Cardiac fibroblast (primary cell): ENCODE data around the gene PSMC3IP.

Source experiments
- DNase-seq, 2 donors: peaks; one replicate each; pipeline versions ENCODE4 v3.0.0 to v3.0.0-alpha.2; 2010; ENCODE audit warnings: low read depth in 2 of 2
- H3K4me3 ChIP-seq, 2 donors: replicated peaks in 1 of 2; 1 replicate in 1 of 2; 2 replicates in 1 of 2; pipeline ENCODE4 v1.5.1; 2011; ENCODE audit warnings: low read depth in 2 of 2, low read length in 2 of 2, mild to moderate bottlenecking in 2 of 2, moderate library complexity in 1 of 2
- TF ChIP-seq, protein P1 (sequence below): IDR thresholded peaks from one replicate; pipeline ENCODE4 v1.5.1; 2011; ENCODE audit warnings: low read depth, mild to moderate bottlenecking, low read length, inconsistent platforms

The PSMC3IP gene

DNA sequence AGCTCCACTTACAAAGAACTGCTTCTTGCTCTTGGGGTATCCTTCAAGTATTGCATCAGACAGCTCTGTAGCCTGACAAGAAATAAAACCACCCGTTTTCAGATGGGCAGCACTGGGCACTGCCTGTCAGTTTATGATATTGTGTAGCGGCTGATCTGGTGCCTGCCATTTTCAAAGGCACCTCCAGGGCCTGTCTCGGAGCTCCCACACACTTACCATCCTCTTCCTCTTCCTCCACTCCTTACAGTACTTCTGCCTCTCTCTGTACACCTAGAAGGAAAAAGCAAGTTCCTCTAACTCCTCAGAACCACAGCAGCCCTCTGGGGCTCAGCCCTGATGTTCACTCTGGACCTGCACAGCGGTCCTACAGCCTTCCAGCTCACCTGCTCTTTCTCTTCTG is 4.4 kb downstream of the PSMC3IP start:
- TF ChIP-seq, protein P1, sequence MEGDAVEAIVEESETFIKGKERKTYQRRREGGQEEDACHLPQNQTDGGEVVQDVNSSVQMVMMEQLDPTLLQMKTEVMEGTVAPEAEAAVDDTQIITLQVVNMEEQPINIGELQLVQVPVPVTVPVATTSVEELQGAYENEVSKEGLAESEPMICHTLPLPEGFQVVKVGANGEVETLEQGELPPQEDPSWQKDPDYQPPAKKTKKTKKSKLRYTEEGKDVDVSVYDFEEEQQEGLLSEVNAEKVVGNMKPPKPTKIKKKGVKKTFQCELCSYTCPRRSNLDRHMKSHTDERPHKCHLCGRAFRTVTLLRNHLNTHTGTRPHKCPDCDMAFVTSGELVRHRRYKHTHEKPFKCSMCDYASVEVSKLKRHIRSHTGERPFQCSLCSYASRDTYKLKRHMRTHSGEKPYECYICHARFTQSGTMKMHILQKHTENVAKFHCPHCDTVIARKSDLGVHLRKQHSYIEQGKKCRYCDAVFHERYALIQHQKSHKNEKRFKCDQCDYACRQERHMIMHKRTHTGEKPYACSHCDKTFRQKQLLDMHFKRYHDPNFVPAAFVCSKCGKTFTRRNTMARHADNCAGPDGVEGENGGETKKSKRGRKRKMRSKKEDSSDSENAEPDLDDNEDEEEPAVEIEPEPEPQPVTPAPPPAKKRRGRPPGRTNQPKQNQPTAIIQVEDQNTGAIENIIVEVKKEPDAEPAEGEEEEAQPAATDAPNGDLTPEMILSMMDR: no peak
- H3K4me3 ChIP-seq: no peak overlapping the region
- DNase-seq: no peak

DNA sequence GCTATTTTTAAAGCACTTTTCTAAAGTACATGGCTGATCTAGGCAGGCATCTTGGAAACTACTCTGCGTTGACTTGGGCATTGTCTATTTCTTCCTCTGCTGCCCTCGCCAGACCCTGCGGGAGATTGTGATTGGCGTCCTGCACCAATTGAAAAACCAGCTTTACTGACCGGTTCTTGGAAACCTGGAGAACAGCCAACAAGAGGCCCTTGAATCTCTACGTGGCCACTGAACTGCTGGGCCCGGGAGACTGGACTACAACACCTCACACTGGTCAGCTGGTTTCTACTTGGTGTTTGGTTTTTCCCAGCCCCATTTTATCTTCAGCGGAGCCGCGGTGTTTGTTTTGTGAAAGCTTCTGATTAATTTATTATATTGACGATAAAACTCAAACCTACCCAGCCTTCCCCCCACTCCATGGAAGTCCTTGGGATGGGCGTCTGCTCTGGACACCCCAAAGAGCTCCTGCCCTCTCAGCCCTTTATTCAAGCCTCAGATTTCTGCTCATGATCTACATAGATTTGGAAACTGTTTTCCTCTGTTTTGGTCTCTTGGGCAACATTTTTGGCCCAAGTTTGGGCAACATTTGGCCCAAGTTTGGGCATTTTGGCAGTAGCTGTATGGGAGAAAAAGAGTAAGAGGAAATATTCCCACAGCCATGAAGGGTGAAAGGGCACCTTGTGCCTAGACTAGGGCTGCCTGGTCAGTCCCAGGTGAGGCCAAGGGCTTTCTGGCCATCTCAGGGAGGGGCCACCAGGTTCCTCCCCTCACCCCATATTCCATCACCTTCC is 5.9 kb downstream of the PSMC3IP start:
- DNase-seq: no peak
- TF ChIP-seq, protein P1: no peak
- no peak overlapping the region for H3K4me3 ChIP-seq

DNA sequence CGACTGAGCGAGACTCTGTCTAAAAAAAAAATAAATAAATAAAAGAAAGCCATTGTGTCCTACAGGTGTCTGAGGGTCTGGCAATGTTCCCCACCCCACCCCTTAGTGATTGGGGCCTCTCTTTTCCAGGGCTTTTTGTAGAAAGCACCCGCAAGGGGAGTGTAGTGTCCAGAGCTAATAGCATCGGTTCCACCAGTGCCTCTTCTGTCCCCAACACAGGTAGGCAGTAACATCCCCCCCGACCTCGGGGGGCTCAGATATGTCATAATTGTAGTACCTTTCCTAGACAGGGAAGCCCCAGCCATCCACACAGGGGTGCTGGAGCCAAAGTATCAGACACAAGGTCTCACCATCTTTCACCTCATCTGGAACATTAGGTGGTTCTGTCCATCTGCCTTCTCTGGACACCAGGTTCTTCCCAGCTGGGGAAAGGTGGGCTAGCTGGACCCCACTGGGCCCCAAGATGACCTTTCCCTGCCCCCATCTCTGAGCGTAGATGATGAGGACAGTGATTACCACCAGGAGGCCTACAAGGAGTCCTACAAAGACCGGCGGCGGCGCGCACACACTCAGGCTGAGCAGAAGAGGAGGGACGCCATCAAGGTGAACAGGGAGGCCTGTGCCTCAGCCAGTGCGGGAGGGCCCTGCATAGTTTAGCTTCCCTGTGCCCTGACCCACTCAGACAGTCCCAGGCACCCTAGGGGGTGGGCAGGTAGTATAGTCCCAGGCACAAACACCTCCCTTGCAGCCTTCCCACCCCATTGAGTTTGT is 9.0 kb downstream of the PSMC3IP start:
- no peak for DNase-seq
- TF ChIP-seq, protein P1: no peak
- H3K4me3 ChIP-seq: no peak overlapping the region

DNA sequence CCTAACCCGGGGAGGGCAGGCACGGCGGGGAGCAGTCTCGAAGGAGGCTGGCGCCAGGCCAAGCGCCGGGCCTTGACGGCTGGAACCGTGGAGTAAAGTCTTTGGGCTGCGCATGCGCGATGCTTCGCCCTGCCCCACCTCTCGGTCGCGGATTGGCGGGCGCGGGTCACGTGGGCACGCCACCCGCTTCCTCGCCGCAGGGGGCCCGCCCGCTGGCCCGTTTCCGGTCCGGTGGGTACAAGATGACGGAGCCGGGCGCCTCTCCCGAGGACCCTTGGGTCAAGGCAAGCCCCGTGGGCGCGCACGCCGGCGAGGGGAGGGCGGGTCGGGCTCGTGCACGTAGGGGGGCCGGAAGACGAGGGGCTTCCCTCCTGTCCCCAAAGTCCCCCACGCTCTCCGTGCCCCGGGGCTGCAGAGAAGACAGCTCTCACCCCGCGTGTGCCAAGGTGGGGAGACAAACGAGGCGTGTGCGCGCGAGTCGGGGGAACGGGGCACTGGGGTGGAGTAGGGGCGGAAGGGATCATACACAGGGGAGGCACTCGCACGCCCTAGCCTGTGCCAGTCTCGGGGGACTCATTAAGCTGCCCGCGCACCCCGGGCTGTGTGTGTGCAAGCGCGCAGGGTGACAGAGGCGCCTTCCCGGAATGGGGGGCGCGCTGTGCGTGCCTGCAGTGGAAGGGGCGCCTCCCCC is 10.5 kb downstream of the PSMC3IP start, which contains the start of gene MLX:
Gene MLX, plus strand, starts transcription at position 218 of the 691 bp plus-strand sequence. Its CDS starts 25 bp downstream, at position 243.
- DNase-seq: peak; percentile 91 to 94
- TF ChIP-seq, protein P1: no peak
- peak within 1 kb of the TSS; percentile 96 to 99 for H3K4me3 ChIP-seq

DNA sequence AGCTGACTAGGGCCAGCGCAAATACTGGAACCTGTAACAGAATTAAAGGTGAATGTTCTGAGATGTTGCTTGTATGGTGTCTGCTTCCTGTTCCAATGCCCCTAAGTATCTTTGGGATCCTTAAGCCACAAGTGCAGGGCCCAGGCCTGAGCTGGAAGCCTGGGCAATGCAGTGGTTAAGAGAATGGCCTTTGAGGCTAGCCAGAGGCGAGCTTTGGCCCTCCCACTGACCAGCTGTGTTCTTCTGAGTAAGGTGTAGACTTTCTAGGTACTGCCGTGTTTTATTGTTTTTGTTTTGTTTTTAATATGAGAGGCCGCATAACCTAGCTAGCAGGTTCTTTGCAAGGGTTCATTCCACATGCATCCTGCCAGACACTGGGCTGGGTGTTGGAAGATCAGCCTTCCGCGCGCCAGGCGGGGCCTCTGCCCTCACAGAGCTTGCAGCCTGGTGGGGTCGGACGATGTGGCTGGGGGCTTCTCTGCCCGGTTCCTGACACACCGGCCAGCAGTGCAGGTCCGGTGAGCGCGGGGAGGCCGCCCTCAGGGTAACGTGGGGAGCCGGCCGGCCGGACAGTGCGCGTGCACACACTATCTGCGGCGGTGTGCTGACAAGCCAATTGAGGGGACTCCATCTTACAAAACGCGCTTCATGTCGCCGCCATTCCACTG is 11.2 kb downstream of the PSMC3IP start:
- TF ChIP-seq, protein P1: no peak
- no peak for DNase-seq
- peak overlapping the region; percentile 96 to 99 for H3K4me3 ChIP-seq

DNA sequence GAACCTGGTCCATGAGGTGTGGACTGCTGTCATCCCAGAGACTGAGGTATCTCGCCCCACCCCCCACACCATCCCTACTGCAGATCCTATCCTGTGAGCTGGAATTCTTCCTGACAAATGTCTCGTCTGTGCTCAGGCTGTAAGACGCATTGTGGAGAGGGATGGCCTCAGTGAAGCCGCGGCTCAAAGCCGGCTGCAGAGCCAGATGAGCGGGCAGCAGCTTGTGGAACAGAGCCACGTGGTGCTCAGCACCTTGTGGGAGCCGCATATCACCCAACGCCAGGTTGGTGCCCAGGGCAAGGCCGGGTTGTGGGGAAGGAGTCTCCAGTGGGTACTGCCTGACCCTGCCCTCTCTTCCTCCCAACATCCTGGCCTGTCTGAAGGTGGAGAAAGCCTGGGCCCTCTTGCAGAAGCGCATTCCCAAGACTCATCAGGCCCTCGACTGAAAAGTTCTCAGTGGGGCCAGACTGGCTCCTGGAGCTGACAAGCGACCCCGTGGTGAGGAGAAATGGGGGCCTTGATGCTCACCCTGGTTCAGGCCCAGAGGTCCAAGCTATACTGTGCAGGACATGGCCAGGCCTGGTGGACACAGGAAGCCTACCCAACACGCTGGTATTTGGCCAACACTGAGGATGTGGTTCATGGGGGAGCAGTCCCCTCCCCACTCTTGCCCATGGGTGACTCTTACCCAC is 11.9 kb downstream of the PSMC3IP start:
- no peak for DNase-seq
- H3K4me3 ChIP-seq: no peak overlapping the region
- TF ChIP-seq, protein P1: no peak
